Brain microvascular endothelial cell (primary cell): ENCODE results near the gene BCLAF3.

Source experiments
- DNase-seq: peaks from one replicate; pipeline ENCODE4 v3.0.0-alpha.2; 2020
- H3K27ac ChIP-seq: fragments of 250-450 bp; sonication (Bioruptor Pico); 2 replicates; pipeline ENCODE4 v1.5.1; 2020; ENCODE audit warnings: mild to moderate bottlenecking, moderate library complexity
- H3K27me3 ChIP-seq: fragments of 250-450 bp; sonication (Bioruptor Pico); replicated peaks from 2 replicates; pipeline ENCODE4 v1.5.1; 2020; ENCODE audit warnings: mild to moderate bottlenecking
- H3K36me3 ChIP-seq: fragments of 250-450 bp; sonication (Bioruptor Pico); replicated peaks from 2 replicates; pipeline ENCODE4 v1.5.1; 2020; ENCODE audit warnings: mild to moderate bottlenecking
- H3K4me3 ChIP-seq: 2 replicates; pipeline ENCODE4 v1.5.1; 2011; ENCODE audit warnings: low read depth, mild to moderate bottlenecking, control low read depth, low read length, moderate library complexity
- CTCF ChIP-seq: IDR thresholded peaks from 2 replicates; pipeline ENCODE4 v1.5.1; 2011; ENCODE audit warnings: low read depth, mild to moderate bottlenecking, moderate library complexity, low read length, control low read depth, inconsistent platforms; ENCODE audit errors: missing control alignments
- in situ Hi-C: cut with HindIII; loops from 2 replicates; pipeline ENCODE4 v1.10.0; 2017; ENCODE audit warnings: low sequenced_read_pairs, low pct_ligation_motif_present

Gene BCLAF3

GRCh38 chrX:20028588-20028987 lies 37.7 kb upstream of the BCLAF3 start:
- DNase-seq, result no peak
- TF ChIP-seq CTCF, result no peak
- Histone ChIP-seq H3K27me3 (no peaks in the 10 kb centered on the region), H3K36me3 (no peaks in the 10 kb centered on the region), H3K27ac (no peak overlapping the region), H3K4me3 (no peak overlapping the region)
- in situ Hi-C loops, result no loop called here

- no peak overlapping the region for H3K4me3 ChIP-seq
- TF ChIP-seq CTCF, result no peak
- H3K27ac ChIP-seq, result no peak overlapping the region
- no peaks in the 10 kb centered on the region for H3K27me3 ChIP-seq
- no peaks in the 10 kb centered on the region for H3K36me3 ChIP-seq
- in situ Hi-C loops, result no loop called here
- peak; percentile 2 for DNase-seq
Observed at GRCh38 chrX:20026278-20026677, 35.4 kb upstream of the BCLAF3 start.

DNA sequence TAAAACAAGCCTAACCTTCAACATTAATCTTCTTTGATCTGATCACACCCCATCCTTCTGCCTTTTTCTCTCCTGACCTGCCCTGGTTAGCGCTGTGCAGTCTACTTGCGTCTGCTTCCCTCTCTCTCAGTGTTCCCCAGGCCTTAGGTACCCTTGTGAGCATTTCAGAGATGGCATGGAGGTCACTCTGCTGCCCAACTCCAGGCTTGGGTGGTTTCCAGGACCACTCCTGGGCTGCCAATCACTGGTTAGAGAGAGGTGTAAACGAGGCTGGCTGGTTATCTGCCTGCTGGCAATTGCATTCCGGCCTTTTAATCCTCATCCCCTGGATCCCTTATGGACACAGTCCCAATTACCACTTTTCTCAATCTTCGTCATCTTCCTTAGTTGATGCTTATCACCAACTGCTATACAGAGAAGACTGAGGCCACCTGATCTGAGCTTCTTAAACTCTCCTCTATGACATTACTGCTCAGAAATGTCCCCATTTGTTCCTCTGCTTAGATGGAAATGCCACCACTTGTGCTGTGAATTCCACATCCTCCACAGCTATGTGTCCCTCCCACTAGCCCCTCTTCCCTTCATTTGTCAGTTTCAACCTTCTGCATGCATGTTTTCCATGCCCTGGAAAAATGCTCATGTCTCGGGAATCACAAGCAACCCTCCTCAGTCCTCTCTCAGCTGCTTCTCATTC lies 29.0 kb upstream of the BCLAF3 start:
- H3K27ac ChIP-seq, result no peak overlapping the region
- in situ Hi-C loops, result no loop called here
- no peak for DNase-seq
- no peak overlapping the region for H3K4me3 ChIP-seq
- no peak for TF ChIP-seq CTCF
- no peaks in the 10 kb centered on the region for H3K36me3 ChIP-seq
- H3K27me3 ChIP-seq, result no peaks in the 10 kb centered on the region

DNA sequence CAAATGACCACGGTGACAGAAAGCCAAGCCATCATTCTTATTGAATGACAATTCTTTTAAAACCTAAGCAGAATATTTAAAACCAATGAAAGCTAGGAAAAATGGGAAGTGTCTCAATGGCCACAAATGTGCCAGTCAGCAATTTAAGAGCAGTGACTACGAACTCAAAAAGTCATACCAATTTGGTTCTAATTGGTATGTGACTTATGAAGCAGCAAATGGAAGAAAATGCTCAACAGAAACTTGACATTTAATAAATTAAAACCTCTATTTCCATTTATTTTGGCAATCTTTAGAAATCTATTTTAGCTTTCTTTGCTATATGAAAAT lies 25.7 kb upstream of the BCLAF3 start:
- H3K36me3 ChIP-seq, result no peaks in the 10 kb centered on the region
- TF ChIP-seq CTCF, result no peak
- in situ Hi-C loops, result no loop called here
- no peak overlapping the region for H3K27ac ChIP-seq
- H3K4me3 ChIP-seq, result no peak overlapping the region
- no peak for DNase-seq
- H3K27me3 ChIP-seq, result no peaks in the 10 kb centered on the region

DNA sequence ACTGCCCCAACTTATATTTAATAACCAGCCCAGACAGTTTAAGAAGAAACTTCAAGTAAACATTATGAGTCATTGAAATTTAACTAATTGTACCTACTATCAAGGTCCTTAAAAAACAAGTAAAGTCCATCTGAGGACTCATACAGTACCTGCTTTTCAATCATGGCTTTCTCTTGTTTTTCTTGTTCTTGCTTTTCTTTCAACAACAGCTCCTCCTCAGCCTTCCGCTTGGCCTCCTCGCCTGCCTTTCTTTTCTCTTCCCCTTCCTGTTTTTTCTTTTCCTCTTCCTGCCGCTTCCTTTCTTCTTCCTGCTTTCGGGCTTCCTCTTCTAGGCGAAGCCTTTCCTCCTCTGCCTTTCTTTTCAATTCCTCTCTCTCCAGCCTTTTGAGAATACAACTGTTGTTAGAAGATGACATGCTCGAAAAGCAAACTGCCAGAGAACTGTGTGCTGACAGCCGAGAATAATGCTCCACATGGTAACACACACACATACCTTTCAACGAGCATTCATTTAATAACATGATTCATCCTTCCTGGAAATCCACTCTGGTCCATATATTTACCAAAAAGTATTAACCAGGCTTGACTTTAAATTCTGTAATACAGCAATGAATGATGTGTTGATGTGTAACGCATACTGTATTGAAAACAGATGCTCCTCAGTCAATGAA lies 25.2 kb upstream of the BCLAF3 start:
- H3K27me3 ChIP-seq, result no peaks in the 10 kb centered on the region
- in situ Hi-C loops, result no loop called here
- H3K4me3 ChIP-seq, result no peak overlapping the region
- no peak overlapping the region for H3K27ac ChIP-seq
- no peak for DNase-seq
- no peaks in the 10 kb centered on the region for H3K36me3 ChIP-seq
- no peak for TF ChIP-seq CTCF

- Histone ChIP-seq H3K36me3 (no peaks in the 10 kb centered on the region), H3K4me3 (no peak overlapping the region), H3K27me3 (no peaks in the 10 kb centered on the region), H3K27ac (no peak overlapping the region)
- no peak for TF ChIP-seq CTCF
- in situ Hi-C loops, result no loop called here
- DNase-seq, result no peak
Observed at GRCh38 chrX:20015422-20015821, 24.6 kb upstream of the BCLAF3 start.
